NK-92 treated with Interleukin-12 subunit alpha and Interleukin-12 subunit beta, amount 100 ng/mL, for 24 hours (cell line): ENCODE measurements around the gene ACTA1.
"Not testable (repeated sequence)": the region's sequence is repeated elsewhere in the genome, so short reads cannot be mapped to it uniquely, and the experiment has no call there.

Source experiments
- DNase-seq: peaks from one replicate; lab custom pipeline; 2025; lab: John Stamatoyannopoulos, UW

Gene ACTA1

GRCh38 chr1:229434005-229434640 lies at the start of gene ACTA1:
ACTA1 (minus strand) TSS chr1:229434094; CDS start chr1:229433115, 979 bp downstream.
- DNase-seq, result no peak

- DNase-seq, result no peak
Observed at GRCh38 chr1:229482511-229482910, 48.6 kb upstream of the ACTA1 start.

GRCh38 chr1:229480495-229480894 lies 46.6 kb upstream of the ACTA1 start:
- DNase-seq, result no peak

DNA sequence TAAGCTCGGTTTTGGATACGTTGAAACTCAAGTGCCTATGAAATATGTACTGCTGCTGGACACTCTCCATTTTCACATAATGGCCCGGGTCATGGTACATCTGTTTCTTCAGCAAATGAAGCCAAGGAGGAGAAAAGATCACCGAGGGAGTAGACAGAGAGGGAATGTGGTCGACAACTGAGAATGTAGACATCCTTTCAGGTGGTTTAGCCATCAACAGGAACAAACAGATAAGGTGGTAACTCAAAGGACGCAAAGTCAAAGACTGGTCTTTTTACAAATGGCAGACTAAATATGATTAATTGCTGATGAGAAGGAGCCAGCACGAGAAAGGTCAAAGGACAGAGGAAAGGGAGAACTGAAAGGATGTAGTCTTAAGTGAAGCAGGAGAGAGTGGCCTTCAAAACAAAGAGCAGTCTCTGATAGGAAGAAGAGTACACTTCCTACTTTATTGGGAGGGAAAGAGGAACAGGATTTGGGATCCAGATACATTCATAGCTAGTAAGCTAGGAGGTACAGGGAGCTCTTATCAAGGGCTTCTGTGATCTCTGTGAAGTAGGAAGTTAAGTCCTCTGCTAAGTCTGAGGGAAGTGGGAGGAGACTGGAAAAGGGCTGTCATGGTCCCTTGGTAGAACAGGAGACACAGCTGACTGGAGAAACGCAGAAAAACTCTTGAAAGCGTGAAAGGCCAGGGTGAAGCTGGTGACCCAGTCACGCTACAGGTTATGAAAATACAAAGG lies 45.9 kb upstream of the ACTA1 start:
- no peak for DNase-seq

DNA sequence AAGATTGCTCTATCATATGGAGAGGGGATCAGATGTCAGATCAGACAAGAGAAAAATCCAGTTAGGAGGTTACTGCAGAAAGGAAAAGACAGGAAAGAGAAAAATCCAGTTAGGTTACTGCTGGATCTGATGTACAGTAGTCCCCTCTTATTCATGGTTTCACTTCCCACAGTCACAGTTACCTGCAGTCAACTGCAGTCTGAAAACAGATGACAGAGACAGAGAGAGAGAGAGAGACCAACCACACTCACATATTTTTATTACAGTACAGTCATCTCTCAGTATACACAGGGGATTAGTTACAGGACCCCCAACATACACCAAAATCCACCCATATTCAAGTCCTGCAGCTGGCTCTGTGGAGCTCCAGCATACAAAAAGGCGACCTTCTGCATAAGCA lies 45.0 kb upstream of the ACTA1 start:
- no peak for DNase-seq

DNA sequence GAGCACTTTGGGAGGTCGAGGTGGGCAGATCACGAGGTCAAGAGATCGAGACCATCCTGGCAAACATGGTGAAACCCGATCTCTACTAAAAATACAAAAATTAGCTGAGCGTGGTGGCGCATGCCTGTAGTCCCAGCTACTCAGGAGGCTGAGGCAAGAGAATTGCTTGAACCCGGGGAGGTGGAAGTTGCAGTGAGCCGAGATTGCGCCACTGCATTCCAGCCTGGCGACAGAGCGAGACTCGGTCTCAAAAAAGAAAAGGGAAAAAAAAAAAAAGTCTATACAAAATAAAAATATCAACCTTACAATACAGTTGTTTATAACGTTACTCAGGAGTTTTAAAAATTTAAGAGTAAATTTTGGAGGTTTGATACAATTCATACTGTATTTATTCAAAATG lies 42.0 kb upstream of the ACTA1 start:
- DNase-seq, result not testable (repeated sequence)

DNA sequence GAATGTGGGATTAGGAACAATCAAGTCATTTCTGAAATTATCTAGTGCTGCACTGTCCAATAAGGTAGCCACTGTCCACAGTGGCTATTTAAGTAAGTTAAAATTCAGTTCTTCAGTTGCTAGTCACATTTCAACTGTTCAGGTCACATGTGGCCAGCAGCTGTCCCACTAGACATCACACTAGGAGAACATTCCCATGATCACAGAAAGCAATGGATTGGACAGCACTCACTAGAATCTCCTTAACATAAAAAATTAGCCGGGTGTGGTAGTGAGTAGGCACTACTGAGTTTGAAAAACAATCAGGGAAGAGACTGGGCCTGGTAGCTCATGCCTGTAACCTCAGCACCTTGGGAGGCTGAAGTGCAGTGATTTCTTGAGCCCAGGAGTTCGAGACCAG lies 40.6 kb upstream of the ACTA1 start:
- no peak for DNase-seq

GRCh38 chr1:229471175-229471574 lies 37.3 kb upstream of the ACTA1 start:
- DNase-seq, result no peak

- DNase-seq, result no peak
Observed at GRCh38 chr1:229470406-229471043, 36.6 kb upstream of the ACTA1 start.

GRCh38 chr1:229466887-229467286 lies 33.0 kb upstream of the ACTA1 start:
- no peak for DNase-seq

DNA sequence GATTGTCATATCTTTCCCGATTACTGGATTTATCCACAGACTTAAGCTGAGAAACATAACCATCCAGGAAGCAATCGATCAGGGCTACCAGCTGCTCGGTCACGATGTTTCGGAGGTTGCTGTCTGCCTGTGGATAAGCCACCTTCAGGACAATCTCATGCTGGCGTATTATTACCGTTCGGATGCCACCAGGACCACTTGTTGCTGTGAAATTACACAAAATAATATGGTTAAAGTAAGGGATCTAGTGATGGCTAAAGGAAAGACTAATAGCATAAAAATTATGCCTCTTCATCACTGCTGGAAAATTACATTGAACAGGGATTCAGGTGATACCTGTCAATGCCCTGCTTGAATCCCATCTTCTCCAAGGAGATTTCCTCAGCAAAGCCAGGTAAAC lies 30.8 kb upstream of the ACTA1 start:
- no peak for DNase-seq

- no peak for DNase-seq
Observed at GRCh38 chr1:229461032-229461668, 27.3 kb upstream of the ACTA1 start.

DNA sequence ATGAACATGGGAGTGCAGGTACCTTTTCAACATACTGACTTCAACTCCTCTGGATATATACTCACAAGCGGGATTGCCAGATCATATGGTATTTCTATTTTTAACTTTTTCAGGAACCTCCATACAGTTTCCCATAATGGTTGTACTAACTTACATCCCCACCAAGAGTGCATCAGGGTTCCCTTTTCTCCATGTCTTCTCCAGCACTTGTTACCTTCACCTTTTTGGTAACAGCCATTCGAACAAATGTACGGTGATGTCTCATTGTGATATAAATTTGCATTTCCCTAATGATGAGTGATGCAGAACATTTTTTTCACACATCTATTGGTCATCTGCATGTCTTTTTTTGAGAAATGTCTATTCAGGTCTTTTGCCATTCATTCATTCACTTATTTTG lies 25.9 kb upstream of the ACTA1 start:
- DNase-seq, result no peak

DNA sequence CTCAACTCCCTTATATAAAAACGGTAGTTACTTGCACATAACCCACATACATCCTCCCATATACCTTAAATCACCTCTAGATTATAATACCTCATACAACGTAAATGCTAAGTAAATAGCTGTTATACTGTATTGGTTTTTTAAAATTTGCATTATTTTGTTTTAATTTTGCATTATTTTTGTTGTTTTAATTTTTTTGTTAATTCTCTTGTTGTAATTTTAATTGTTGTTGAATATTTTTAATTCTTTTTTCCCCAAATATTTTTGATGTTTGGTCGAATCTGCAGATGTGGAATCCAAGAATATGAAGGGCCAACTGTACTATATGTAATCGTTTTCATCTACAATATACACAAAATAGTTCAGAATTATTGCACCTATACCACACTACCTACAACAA lies 23.5 kb upstream of the ACTA1 start:
- DNase-seq, result no peak

GRCh38 chr1:229456016-229456415 lies 22.1 kb upstream of the ACTA1 start:
- no peak for DNase-seq

GRCh38 chr1:229454056-229454455 lies 20.2 kb upstream of the ACTA1 start:
- no peak for DNase-seq

DNA sequence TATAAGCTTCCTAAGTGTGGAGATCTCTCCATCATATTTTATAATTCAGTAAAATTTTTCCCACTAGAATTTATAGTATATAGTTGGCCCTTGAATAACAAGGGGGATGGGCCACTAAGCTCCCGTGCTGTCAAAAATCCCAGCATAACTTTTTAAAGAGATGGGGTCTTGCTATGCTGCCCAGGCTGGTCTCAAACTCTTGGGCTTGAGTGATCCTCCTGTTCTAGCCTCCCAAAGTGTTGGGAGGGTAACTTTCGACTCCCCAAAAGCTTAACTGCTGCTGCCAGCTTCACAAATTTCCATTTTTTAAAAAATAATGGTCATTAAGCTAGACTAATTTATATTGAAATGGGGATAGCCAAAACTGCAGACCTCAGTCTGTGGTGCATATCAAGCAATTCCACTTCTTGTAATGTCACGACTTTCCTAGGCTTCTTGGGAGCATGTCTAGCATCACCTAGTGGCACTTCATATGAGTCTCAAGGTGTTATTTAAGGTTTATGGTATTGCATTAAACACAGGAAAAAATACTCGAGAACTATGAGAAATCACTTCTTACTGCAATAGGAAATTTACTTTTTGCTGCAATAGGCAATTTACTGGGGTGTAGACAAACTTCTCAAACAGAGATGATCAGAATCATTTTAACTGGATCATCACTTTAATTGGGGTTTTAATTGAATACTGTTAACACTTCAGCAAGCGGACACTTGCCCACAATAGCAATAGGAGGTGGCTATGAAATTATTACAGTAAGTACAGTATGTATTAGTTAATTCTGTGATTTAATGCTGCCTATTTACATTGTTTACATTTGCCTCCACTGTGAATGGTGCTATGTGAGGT lies 19.3 kb upstream of the ACTA1 start:
- DNase-seq, result no peak

GRCh38 chr1:229448845-229449244 lies 15.0 kb upstream of the ACTA1 start:
- no peak for DNase-seq

GRCh38 chr1:229448354-229448753 lies 14.5 kb upstream of the ACTA1 start:
- DNase-seq, result no peak

DNA sequence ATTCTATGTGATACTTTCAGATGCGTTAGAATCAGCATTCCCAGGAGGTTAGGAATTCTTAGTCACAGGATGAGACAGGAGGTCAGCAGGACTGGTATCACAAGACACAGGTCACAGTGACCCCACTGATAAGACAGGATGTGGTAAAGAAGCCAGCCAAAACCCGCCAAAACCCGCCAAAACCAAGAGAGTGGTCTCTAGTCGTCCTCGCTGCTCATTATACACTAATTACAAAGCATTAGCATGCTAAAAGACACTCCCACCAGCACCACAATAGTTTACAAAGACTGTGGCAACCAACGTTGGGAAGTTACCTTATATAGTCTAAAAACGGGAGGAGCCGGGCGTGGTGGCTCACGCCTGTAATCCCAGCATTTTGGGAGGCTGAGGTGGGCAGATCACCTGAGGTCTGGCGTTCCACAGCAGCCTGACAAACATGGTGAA lies 13.9 kb upstream of the ACTA1 start:
- no peak for DNase-seq

DNA sequence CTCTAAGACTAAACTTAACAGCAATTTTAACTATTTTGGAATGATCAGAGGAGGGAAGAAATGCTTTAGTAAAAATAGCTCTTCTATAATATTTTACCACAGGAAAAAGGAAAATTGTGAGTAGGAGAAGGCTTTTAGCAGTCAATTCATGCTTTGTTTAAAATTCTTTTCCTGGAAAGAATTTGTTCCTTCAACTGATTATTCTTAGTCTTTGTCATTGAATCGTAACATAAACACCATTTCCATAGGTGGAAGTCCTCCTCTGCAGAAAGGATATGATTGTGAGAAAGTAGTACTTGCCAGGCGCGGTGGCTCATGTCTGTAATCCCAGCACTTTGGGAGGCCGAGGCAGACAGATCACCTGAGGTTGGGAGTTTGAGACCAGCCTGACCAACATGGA lies 11.9 kb upstream of the ACTA1 start:
- DNase-seq, result no peak
